GM10266 (cell line): ENCODE data around the gene CIAO1.

ENCODE experiments used
- DNase-seq: peaks from one replicate; pipeline ENCODE4 v3.0.0; 2012; ENCODE audit errors: extremely low spot score
- TF ChIP-seq, protein P1 (sequence below): IDR thresholded peaks from 2 replicates; pipeline ENCODE4 v1.5.1; 2012; ENCODE audit warnings: mild to moderate bottlenecking, low read depth; ENCODE audit not compliant: control insufficient read depth, insufficient read depth; ENCODE audit errors: missing control alignments

CIAO1 gene

DNA sequence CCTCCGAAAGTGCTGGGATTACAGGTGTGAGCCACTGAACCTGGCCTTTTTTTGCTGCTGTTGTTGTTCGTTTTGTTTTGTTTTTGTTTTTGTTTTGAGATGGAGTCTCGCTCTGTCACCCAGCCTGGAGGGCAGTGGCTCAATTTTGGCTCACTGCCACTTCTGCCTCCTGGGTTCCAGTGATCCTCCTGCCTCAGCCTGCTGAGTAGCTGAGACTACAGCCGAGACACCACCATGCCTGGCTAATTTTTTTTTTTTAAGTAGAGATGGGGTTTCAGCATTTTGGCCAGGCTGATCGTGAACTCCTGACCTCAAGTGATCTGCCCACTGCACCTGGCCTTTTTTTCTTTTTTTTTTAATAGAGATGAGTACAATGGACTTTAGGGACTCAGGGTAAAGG, 22.2 kb upstream of the CIAO1 start:
- no peak for DNase-seq
- TF ChIP-seq, protein P1, sequence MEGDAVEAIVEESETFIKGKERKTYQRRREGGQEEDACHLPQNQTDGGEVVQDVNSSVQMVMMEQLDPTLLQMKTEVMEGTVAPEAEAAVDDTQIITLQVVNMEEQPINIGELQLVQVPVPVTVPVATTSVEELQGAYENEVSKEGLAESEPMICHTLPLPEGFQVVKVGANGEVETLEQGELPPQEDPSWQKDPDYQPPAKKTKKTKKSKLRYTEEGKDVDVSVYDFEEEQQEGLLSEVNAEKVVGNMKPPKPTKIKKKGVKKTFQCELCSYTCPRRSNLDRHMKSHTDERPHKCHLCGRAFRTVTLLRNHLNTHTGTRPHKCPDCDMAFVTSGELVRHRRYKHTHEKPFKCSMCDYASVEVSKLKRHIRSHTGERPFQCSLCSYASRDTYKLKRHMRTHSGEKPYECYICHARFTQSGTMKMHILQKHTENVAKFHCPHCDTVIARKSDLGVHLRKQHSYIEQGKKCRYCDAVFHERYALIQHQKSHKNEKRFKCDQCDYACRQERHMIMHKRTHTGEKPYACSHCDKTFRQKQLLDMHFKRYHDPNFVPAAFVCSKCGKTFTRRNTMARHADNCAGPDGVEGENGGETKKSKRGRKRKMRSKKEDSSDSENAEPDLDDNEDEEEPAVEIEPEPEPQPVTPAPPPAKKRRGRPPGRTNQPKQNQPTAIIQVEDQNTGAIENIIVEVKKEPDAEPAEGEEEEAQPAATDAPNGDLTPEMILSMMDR: no peak

- no peak for DNase-seq
- TF ChIP-seq, protein P1: no peak
These were observed 20.2 kb upstream of the CIAO1 start for GRCh38 chr2:96245609-96246390.

DNA sequence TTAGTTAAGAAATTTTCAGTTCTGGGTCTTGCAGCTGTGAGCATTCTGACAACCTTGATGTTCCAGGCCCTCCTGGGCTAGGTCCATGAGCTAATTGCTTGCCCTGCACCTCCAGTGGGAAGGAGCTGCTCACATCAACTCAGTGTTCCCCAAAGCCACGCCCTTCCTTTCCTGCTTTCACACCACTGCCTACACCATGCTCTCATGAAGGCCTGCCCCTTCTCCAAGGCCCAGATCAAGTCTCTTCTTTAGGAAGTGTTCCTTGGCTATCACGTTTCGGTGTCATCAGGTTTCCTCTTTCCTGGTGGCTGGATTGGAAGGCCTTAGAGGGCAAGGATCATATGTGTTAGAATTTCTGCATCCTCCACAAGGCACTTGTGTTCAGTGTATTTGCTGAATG, 19.0 kb upstream of the CIAO1 start:
- DNase-seq: no peak
- TF ChIP-seq, protein P1: no peak

DNA sequence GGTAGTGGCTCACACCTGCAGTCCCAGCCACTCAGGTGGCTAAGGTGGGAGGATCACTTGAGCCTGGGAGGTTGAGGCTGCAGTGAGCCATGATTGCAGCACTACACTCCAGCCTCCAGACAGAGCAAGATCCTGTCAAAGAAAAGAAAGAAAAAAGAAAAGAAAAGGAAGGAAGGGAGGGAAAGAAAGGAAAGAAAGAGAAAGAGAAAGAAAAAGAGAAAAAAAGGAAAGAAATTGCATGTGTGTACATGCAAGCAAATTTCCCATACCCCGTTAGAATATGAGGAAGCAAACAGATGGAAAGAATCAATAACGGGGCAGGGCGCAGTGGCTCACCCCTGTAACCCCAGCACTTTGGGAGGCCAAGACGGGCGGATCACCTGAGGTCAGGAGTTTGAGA, 18.1 kb upstream of the CIAO1 start:
- no peak for DNase-seq
- TF ChIP-seq, protein P1: no peak

GRCh38 chr2:96248624-96249023, 17.4 kb upstream of the CIAO1 start:
- TF ChIP-seq, protein P1: no peak
- no peak for DNase-seq

DNA sequence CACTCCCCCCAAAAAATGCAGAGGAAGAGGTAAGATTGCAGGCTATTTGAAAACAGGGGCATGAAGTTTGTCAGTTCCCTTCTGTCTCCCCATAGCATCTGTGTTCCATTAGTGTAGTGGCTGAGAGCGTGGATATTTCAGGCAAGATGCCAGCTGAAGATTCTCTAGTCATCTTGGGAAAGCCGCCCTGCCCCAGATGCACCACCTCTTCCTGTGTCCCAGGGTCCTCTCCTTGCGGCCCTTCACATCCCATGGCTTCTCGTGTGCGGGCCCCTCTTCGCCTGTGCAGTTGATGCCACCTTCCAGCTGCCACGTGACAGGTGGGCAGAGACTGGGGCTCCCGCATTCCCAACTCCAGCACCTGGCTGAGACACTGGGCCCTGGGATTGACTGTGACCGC, 16.4 kb upstream of the CIAO1 start:
- TF ChIP-seq, protein P1: no peak
- DNase-seq: no peak

DNA sequence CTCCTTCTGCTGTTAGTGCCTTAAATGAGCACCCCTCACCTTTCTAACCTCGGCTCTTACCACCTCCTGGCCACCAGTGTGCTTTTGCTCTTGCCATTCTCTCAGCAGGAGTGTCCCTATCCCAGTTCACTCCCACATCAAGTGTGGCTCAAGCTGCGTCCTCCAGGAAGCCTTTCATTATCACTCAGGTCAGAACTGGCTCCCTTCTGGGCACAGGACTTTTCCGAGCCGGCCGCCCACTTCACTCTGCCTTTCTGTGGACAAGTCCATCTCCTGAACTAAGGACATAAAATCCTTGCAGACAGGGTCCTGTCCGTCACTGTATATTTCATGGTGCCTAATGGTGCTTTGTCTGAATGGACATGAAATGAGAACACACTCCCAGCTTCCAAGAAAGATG, 15.8 kb upstream of the CIAO1 start:
- TF ChIP-seq, protein P1: no peak
- no peak for DNase-seq
